ENCODE data around the gene CTBP1.

The CTBP1 gene

GRCh38 chr4:1172971-1173757, 75.8 kb downstream of the CTBP1 start:
- DNase-seq: peak in 1 of 14 donors; percentile 62

DNA sequence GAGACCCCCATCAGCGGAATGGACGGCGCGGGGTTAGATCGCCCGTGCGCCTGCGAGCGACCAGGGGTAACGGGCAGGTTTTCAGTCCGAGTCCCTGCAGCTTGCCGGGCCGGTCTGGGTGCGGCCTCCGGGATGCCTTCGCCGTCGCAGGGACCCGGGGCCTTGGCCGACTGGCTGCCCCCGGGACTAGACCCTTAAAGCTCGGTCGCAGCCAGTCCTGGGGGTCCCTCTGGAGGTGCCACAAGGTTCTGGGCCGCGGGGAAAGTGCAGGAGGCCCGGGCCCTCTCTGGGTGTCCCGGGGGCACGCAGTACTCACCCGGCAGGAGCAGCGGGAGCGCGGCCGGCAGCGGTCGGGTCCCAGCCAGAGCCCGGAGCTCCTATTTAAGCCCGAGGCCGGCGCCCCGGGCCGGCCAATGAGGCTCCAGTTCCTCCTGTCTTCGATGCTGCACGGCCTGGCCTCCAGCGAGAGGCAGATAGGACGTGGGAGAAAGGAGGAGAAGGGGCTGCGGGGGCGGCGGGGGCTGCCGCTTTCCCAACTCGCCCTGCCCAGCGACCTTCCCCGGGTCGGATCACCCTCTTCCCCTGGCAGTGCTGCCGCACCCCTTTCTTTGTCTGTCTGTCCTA, 76.6 kb downstream of the CTBP1 start, which contains the start of gene SPON2:
TSS of gene SPON2 (minus strand) at position 356 of the 624 bp plus-strand sequence.
- DNase-seq: no peak

GRCh38 chr4:1171311-1172227, 77.4 kb downstream of the CTBP1 start:
- DNase-seq: peak in 1 of 14 donors; percentile 66

- no peak for DNase-seq
Measured at GRCh38 chr4:1170976-1171310, 78.0 kb downstream of the CTBP1 start.

DNA sequence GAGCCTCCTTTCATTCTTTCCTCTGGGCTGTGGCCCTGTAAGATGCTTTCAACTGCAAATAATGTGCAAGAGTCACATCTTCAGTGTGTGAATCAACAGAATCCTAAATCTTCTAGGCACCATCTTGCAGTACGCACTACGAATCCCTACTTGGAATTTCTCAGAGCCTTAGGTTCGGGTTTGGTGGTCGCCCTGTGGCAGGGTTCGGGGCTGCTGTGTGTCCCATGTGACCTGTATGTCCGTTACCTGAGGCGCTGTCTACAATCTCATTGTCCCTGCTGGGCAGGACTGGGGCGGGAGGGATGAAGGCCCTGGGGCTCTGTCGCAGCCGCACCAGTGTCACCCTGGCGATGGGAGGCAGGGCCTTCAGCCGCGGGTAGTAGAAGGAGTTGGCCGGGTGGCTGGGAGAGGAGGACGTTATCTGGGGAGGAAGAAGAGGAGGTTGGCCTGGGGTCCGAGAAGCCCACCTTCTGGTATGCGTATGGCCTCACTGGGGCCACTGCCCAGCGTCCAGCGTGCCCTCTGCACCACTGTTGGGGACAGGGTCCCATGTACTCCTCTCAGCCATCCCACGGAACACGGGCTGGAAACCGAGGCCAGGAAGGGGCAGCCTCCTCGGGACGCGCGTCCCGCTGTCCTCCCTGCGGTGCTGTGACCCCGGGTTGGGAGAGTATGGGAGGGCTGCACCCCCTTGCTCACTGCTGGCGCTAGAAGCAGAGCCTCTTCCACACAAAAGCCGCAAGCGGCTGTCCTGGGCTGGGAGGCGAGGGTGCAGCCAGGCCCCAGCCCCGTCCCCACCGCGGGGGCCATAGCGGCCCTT, 78.6 kb downstream of the CTBP1 start:
- DNase-seq: no peak

GRCh38 chr4:1169691-1170096, 79.2 kb downstream of the CTBP1 start:
- DNase-seq: no peak

DNA sequence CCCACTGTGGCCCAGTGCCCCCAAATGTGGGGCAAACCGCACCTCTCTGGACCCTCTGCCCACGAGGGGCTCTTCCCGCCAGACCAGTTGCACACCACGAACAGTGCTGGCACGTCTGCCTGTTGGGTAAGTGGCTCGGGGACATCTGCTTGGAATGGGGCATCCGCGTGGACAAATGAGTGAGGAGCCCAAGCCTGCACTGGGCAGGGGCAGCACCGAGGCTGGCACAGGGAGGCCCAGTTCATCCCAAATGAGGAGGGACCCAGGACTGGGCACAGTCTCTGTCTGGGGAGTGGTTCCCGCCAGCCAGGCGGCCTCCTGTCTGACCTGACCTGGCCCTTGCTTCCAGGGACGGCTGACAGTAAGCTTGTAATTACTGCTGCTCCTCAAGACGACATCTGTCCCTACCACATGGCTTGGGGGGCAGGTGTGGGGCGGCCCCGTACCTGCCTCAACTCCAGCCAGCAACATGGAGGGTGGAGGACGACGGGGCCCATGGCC, 79.7 kb downstream of the CTBP1 start:
- DNase-seq: no peak

- DNase-seq: peak in 1 of 14 donors; percentile 63
Measured at GRCh38 chr4:1168191-1169101, 80.5 kb downstream of the CTBP1 start.

- peak in 11 of 14 donors; percentile 14 to 77 (median 46) for DNase-seq
Measured at GRCh38 chr4:1167244-1167949, 81.5 kb downstream of the CTBP1 start.

DNA sequence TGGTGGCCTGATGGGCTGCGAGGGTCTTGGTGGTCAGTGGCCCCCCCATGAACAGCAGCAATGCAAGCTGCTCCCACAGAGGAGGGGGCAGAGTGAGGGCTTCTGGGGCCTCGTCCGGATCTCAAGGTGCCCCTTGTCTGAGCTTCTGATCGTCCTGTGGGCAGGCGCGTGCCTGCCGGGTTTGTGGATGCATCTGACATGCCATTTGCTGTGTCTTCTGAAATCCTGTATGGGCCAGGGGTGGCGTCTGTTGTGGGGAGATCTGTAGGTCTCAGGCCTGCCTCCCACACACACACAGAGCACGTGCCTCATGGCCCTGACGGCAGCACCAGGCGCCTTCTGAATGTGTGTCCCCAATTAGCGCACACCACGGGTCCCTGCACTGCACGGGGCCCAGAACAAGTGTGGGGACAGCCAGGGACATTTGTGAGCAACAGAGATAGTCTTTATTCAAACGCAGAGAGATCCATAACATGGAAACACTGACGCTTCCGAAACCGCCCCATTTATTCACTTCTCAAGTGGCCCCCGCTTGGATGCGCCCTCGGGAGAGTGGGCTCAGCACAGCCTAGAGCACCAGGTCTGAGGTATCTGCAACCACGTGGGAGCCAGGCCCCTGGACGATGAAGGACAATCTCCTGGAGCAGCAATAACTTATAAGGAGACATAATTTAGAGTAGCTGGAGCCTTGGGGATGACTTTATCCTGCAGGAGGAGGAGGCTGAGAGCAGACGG, 82.3 kb downstream of the CTBP1 start:
- no peak for DNase-seq

- DNase-seq: no peak
Measured at GRCh38 chr4:1164956-1165545, 83.9 kb downstream of the CTBP1 start.

DNA sequence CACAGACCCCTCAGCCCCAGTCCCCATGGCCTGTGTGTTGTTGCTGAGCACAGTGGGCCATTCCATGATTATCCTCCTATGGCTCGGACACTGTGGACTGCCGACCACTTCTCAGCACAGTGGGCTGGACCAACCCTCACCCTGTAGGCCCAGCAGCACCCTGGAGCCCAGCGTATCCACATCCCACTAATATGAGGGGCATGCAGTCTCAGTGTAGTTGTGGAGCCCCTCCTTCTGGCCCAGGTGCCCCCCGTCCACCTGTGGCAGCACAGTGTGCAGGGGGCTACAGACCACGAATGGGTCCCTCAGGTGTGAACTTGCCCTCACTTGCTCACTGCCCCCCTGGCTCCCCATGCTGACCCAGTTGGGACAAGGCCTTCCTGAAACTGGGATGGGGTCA, 84.5 kb downstream of the CTBP1 start:
- DNase-seq: no peak

DNA sequence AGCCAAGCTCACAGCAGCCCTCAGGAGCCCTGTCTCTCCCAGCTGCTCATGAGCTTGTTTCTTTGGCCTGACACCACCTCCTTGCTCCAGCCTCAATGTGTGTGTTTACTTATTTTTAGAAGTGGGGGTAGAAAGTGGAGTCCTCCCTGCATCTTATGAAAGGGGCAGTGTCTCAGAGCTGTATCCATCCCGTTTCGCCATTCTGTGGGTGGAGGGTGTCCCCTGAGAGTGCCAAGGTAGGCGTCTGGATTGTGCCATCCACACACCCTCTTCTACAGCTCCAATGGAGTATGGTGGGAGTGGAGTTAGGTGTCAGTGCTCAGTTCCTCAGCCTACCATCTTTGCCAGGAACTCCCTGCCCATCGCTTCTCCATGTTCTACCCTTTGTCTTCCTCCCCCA, 84.9 kb downstream of the CTBP1 start:
- DNase-seq: no peak

Measured in C1 segment of cervical spinal cord (tissue), 14 donors.